Nephron progenitor cell (in vitro differentiated cells): Measurements from ENCODE around the gene PHF14.
"Not testable (repeated sequence)": the region's sequence is repeated elsewhere in the genome, so short reads cannot be mapped to it uniquely, and the experiment has no call there.

ENCODE experiments used
- DNase-seq: peaks from one replicate; pipeline ENCODE4 v3.0.0; 2021
- H3K27ac Mint-ChIP-seq: 2 replicates; pipeline ENCODE4 v1.8.0; 2021; ENCODE audit warnings: mild to moderate bottlenecking, moderate library complexity, mixed read lengths
- H3K27me3 Mint-ChIP-seq: 2 replicates; pipeline ENCODE4 v1.8.0; 2021; ENCODE audit warnings: mild to moderate bottlenecking, low read depth, mixed read lengths; ENCODE audit not compliant: poor library complexity
- H3K36me3 Mint-ChIP-seq: 2 replicates; pipeline ENCODE4 v1.8.0; 2021; ENCODE audit warnings: low read depth, mixed read lengths
- H3K4me1 Mint-ChIP-seq: 2 replicates; pipeline ENCODE4 v1.8.0; 2021; ENCODE audit warnings: mixed read lengths
- H3K4me3 Mint-ChIP-seq: 2 replicates; pipeline ENCODE4 v1.8.0; 2021; ENCODE audit warnings: mild to moderate bottlenecking, moderate library complexity, mixed read lengths
- H3K9me3 Mint-ChIP-seq: 2 replicates; pipeline ENCODE4 v1.8.0; 2021; ENCODE audit warnings: mild to moderate bottlenecking, moderate library complexity, mixed read lengths
- TF ChIP-seq, protein P1 (sequence below): fragments of 200-600 bp; sonication (generic); IDR thresholded peaks from 2 replicates; pipeline ENCODE4 v1.5.0; 2021; ENCODE audit warnings: antibody characterized with exemption

Gene PHF14

DNA sequence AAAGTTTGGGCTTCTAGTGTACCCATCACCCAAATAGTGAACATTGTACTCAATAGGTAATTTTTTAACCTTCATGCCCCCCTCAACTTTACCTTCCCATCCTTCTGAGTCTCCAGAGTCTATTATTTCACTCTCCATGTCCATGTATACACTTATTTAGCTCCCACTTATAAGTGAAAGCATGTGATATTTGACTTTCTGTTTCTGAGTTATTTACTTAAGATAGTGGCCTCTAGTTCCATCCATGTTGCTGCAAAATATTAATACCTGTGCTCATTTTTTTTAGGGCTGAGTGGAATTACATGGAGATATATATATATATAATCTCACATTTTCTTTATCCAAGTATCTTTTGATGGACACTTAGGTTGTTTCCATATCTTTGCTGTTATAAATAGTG lies 21.1 kb upstream of the PHF14 start:
- peaks cover 10% of the 10 kb centered on the region for H3K9me3 Mint-ChIP-seq
- H3K27ac Mint-ChIP-seq, result no peak overlapping the region
- TF ChIP-seq, protein P1, sequence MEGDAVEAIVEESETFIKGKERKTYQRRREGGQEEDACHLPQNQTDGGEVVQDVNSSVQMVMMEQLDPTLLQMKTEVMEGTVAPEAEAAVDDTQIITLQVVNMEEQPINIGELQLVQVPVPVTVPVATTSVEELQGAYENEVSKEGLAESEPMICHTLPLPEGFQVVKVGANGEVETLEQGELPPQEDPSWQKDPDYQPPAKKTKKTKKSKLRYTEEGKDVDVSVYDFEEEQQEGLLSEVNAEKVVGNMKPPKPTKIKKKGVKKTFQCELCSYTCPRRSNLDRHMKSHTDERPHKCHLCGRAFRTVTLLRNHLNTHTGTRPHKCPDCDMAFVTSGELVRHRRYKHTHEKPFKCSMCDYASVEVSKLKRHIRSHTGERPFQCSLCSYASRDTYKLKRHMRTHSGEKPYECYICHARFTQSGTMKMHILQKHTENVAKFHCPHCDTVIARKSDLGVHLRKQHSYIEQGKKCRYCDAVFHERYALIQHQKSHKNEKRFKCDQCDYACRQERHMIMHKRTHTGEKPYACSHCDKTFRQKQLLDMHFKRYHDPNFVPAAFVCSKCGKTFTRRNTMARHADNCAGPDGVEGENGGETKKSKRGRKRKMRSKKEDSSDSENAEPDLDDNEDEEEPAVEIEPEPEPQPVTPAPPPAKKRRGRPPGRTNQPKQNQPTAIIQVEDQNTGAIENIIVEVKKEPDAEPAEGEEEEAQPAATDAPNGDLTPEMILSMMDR, result no peak
- H3K27me3 Mint-ChIP-seq, result peaks cover 4% of the 10 kb centered on the region
- H3K4me3 Mint-ChIP-seq, result no peak overlapping the region
- H3K4me1 Mint-ChIP-seq, result no peaks in the 10 kb centered on the region
- no peaks in the 10 kb centered on the region for H3K36me3 Mint-ChIP-seq
- DNase-seq, result no peak

- H3K4me1 Mint-ChIP-seq, H3K27me3 Mint-ChIP-seq, H3K4me3 Mint-ChIP-seq, DNase-seq, H3K27ac Mint-ChIP-seq, H3K36me3 Mint-ChIP-seq: not testable (repeated sequence)
- H3K9me3 Mint-ChIP-seq, result peaks cover 10% of the 10 kb centered on the region
These were observed 20.5 kb upstream of the PHF14 start for GRCh38 chr7:10953078-10953750.

- Mint-ChIP-seq H3K27me3 (peaks cover 7% of the 10 kb centered on the region), H3K9me3 (peaks cover 18% of the 10 kb centered on the region), H3K4me1 (no peaks in the 10 kb centered on the region), H3K27ac (no peak overlapping the region), H3K4me3 (no peak overlapping the region), H3K36me3 (no peaks in the 10 kb centered on the region)
- DNase-seq, result no peak
- TF ChIP-seq, protein P1, result no peak
These were observed 17.1 kb upstream of the PHF14 start for GRCh38 chr7:10956528-10956927.

DNA sequence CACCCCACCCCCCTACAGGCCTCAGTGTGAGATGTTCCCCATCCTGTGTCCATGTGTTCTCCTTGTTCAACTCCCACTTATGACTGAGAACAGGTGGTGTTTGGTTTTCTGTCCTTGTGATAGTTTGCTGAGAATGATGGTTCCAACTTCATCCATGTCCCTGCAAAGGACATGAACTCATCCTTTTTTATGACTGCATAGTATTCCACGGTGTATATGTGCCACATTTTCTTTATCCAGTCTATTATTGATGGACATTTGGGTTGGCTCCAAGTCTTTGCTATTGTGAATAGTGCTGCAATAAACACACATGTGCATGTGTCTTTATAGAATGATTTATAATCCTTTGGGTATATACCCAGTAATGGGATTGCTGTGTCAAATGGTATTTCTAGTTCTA lies 13.4 kb upstream of the PHF14 start:
- H3K4me3 Mint-ChIP-seq, H3K27ac Mint-ChIP-seq, H3K4me1 Mint-ChIP-seq, DNase-seq, H3K36me3 Mint-ChIP-seq, H3K27me3 Mint-ChIP-seq: not testable (repeated sequence)
- peaks cover 20% of the 10 kb centered on the region for H3K9me3 Mint-ChIP-seq

DNA sequence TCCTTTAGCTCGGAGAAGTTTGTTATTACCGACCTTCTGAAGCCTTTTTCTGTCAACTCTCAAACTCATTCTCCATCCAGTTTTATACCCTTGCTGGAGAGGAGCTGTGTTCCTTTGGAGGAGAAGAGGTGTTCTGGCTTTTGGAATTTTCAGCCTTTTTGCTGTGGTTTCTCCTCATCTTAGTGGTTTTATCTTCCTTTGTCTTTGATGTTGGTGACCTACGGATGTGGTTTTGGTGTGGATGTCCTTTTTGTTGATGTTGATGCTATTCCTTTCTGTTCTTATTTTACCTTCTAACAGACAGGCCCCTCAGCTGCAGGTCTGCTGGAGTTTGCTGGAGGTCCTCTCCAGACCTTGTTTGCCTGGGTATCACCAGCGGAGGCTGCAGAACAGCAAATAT lies 8.7 kb upstream of the PHF14 start:
- not testable (repeated sequence) for H3K36me3 Mint-ChIP-seq, H3K4me3 Mint-ChIP-seq, H3K4me1 Mint-ChIP-seq, DNase-seq, H3K27me3 Mint-ChIP-seq, H3K27ac Mint-ChIP-seq
- peaks cover 14% of the 10 kb centered on the region for H3K9me3 Mint-ChIP-seq

- Mint-ChIP-seq H3K4me1 (peaks cover 37% of the 10 kb centered on the region), H3K36me3 (peaks cover 25% of the 10 kb centered on the region), H3K4me3 (peak overlapping the region; percentile 30), H3K27me3 (peaks cover 12% of the 10 kb centered on the region), H3K27ac (no peak overlapping the region), H3K9me3 (peaks cover 27% of the 10 kb centered on the region)
- no peak for DNase-seq
- TF ChIP-seq, protein P1, result no peak
These were observed 1.5 kb upstream of the PHF14 start for GRCh38 chr7:10972174-10972573.

- Mint-ChIP-seq H3K9me3 (peaks cover 27% of the 10 kb centered on the region), H3K4me1 (peaks cover 43% of the 10 kb centered on the region), H3K27me3 (peaks cover 3% of the 10 kb centered on the region), H3K4me3 (peak overlapping the region; percentile 93), H3K36me3 (peaks cover 45% of the 10 kb centered on the region), H3K27ac (peak overlapping the region; percentile 98)
- peak; percentile 67 for DNase-seq
- TF ChIP-seq, protein P1, result no peak
These were observed 555 bp downstream of the PHF14 start for GRCh38 chr7:10973942-10974911.
